Body of pancreas (tissue), 4 donors: ENCODE data around the gene MAGI1. TPM values are rescaled to one million over a fixed set of nuclear protein-coding genes. Genes with fewer than 3 reads are reported as not detected.

Experiments used
- ATAC-seq: fragments of 150-250 bp; one replicate; pipeline ENCODE4 v1.9.1; 2016
- DNase-seq, 4 donors: peaks; one replicate each; pipeline ENCODE4 v3.0.0-alpha.2; 2019
- H3K27ac ChIP-seq, 4 donors: fragments of 200-600 bp; sonication (generic); 1 replicate in 3 of 4; 2 replicates in 1 of 4; pipeline versions ENCODE4 v1.5.1 to v1.6.1; 2016 to 2019; ENCODE audit warnings: mild to moderate bottlenecking in 1 of 4, mixed read lengths in 1 of 4, moderate library complexity in 1 of 4
- H3K27me3 ChIP-seq, 2 donors: fragments of 200-600 bp; sonication (generic); one replicate each; pipeline ENCODE4 v1.6.0; 2016; ENCODE audit warnings: mild to moderate bottlenecking in 1 of 2
- H3K36me3 ChIP-seq, 2 donors: fragments of 200-600 bp; sonication (generic); replicated peaks in 1 of 2; 2 replicates each; pipeline ENCODE4 v1.5.1; 2016; ENCODE audit warnings: low read depth in 2 of 2; ENCODE audit not compliant: insufficient read depth in 1 of 2
- H3K4me1 ChIP-seq: fragments of 200-600 bp; sonication (generic); one replicate; pipeline ENCODE4 v1.6.0; 2016
- H3K4me3 ChIP-seq, 2 donors: fragments of 200-600 bp; sonication (generic); 1 replicate in 1 of 2; 2 replicates in 1 of 2; pipeline ENCODE4 v1.5.1; 2016 to 2019
- H3K9me3 ChIP-seq, 3 donors: fragments of 200-600 bp; sonication (generic); 1 replicate in 2 of 3; 2 replicates in 1 of 3; pipeline ENCODE4 v1.5.1; 2016
- POLR2A ChIP-seq, 3 donors: fragments of 450-650 bp; IDR thresholded peaks; one replicate each; pipeline ENCODE4 v1.6.1; 2016; ENCODE audit warnings: antibody characterized with exemption in 3 of 3, mild to moderate bottlenecking in 2 of 3
- WGBS, 2 donors: methylation state at CpG; one replicate each; pipeline ENCODE4 v1.1.5; 2017; 5-methylcytosine and 5-hydroxymethylcytosine counted together
- intact Hi-C: fragments of 100-400 bp; cut with DNase I; formaldehyde crosslinking; loops from one replicate; pipeline ENCODE4 v1.15.1; 2023
- total RNA-seq, 2 donors: library from RNA; depleted of rRNA; stranded (reverse); fragments of >200 nt; gene quantifications; one replicate each; pipeline ENCODE4 v1.1.0, GENCODE V29; 2016
- TF ChIP-seq, protein P1 (sequence below), 7 experiments: fragments of 450-650 bp in 4 of 7; fragments of 200-600 bp in 3 of 7; sonication (generic) in 3 of 7; IDR thresholded peaks; one replicate each; pipeline ENCODE4 v1.5.1; 2016 to 2019; ENCODE audit warnings: antibody characterized with exemption in 7 of 7

MAGI1 gene
- total RNA-seq, 2 donors from 2014 or later: 44.2 to 63.6 TPM

DNA sequence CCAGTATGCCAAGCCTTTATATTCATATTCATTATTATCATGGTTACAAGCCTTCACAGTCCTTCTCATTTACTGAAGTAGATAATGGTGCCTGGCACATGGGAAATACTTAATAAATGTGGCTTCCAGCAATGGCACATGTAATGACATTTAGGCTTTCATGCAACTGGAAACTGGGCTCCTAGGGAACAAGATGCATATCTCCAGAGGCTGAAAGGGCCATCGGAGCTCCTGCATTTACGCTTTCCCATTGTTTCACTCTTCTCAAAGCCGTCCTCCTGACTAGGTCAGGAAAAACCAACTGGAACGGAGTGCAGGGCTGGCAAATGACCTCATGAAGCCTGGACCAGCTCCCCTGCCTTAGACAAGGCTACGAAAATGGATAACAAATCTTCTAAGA is 474.9 kb downstream of the MAGI1 start:
- H3K9me3 ChIP-seq: no peaks in the 10 kb centered on the region
- H3K4me3 ChIP-seq: no peak overlapping the region
- intact Hi-C loops: no loop called here
- H3K27ac ChIP-seq: no peak overlapping the region
- TF ChIP-seq, protein P1, sequence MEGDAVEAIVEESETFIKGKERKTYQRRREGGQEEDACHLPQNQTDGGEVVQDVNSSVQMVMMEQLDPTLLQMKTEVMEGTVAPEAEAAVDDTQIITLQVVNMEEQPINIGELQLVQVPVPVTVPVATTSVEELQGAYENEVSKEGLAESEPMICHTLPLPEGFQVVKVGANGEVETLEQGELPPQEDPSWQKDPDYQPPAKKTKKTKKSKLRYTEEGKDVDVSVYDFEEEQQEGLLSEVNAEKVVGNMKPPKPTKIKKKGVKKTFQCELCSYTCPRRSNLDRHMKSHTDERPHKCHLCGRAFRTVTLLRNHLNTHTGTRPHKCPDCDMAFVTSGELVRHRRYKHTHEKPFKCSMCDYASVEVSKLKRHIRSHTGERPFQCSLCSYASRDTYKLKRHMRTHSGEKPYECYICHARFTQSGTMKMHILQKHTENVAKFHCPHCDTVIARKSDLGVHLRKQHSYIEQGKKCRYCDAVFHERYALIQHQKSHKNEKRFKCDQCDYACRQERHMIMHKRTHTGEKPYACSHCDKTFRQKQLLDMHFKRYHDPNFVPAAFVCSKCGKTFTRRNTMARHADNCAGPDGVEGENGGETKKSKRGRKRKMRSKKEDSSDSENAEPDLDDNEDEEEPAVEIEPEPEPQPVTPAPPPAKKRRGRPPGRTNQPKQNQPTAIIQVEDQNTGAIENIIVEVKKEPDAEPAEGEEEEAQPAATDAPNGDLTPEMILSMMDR (IDR thresholded peaks at IDR 0.05): no peak
- TF ChIP-seq POLR2A (IDR thresholded peaks at IDR 0.05): no peak
- ATAC-seq (no peak), DNase-seq (no peak)
- no peaks in the 10 kb centered on the region for H3K36me3 ChIP-seq
- H3K27me3 ChIP-seq: no peaks in the 10 kb centered on the region
- 78 to 90% methylated on average over 5 of the region's 5 CpGs for WGBS, 2 donors
- no peaks in the 10 kb centered on the region for H3K4me1 ChIP-seq

- Histone ChIP-seq H3K27ac (no peak overlapping the region), H3K4me3 (no peak overlapping the region), H3K36me3 (no peaks in the 10 kb centered on the region), H3K27me3 (no peaks in the 10 kb centered on the region), H3K4me1 (no peaks in the 10 kb centered on the region), H3K9me3 (no peaks in the 10 kb centered on the region)
- 67 to 72% methylated on average over 2 of the region's 2 CpGs for WGBS, 2 donors
- no peak for TF ChIP-seq POLR2A (IDR thresholded peaks at IDR 0.05)
- TF ChIP-seq, protein P1 (IDR thresholded peaks at IDR 0.05): no peak
- no peak for ATAC-seq
- intact Hi-C loops: no loop called here
- DNase-seq: no peak
Observed at GRCh38 chr3:65562447-65562846, 476.3 kb downstream of the MAGI1 start.

DNA sequence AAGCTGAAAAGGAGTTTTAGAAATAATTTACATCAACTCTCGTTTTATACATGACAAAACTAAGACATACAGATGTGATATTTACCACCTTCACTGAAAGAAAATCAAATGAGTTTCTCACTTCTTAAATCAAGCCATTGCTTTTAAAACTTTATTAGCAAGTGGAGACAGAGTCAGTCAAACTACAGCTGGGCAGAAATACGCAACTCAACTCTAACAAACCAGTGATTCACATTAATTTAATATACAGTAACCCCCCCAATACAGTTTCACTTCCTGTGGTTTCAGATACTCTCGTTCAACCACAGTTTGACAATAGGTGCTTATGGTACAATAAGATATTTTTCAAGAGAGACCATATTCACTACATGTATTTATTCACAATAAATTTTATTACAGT is 477.1 kb downstream of the MAGI1 start:
- TF ChIP-seq, protein P1 (IDR thresholded peaks at IDR 0.05): no peak
- no peak for TF ChIP-seq POLR2A (IDR thresholded peaks at IDR 0.05)
- DNase-seq: no peak
- no peak overlapping the region for H3K4me3 ChIP-seq
- intact Hi-C loops: no loop called here
- H3K36me3 ChIP-seq: no peaks in the 10 kb centered on the region
- no peak for ATAC-seq
- H3K9me3 ChIP-seq: no peaks in the 10 kb centered on the region
- H3K27me3 ChIP-seq: no peaks in the 10 kb centered on the region
- H3K27ac ChIP-seq: no peak overlapping the region
- no peaks in the 10 kb centered on the region for H3K4me1 ChIP-seq
- 77 to 83% methylated on average over 3 of the region's 3 CpGs for WGBS, 2 donors

GRCh38 chr3:65560901-65561300 is 477.8 kb downstream of the MAGI1 start:
- DNase-seq: no peak
- WGBS, 2 donors: 68 to 83% methylated on average over 4 of the region's 4 CpGs
- no peak for ATAC-seq

GRCh38 chr3:65560133-65560532 is 478.6 kb downstream of the MAGI1 start:
- intact Hi-C loops: no loop called here
- Histone ChIP-seq H3K36me3 (no peaks in the 10 kb centered on the region), H3K27me3 (no peaks in the 10 kb centered on the region), H3K27ac (no peak overlapping the region), H3K4me1 (no peaks in the 10 kb centered on the region), H3K9me3 (no peaks in the 10 kb centered on the region), H3K4me3 (no peak overlapping the region)
- WGBS, 2 donors: 90 to 91% methylated on average over 5 of the region's 5 CpGs
- no peak for ATAC-seq
- DNase-seq: no peak
- TF ChIP-seq POLR2A (IDR thresholded peaks at IDR 0.05): no peak
- TF ChIP-seq, protein P1 (IDR thresholded peaks at IDR 0.05): no peak

More at GRCh38 chr3:65560901-65561300, 477.8 kb downstream of the MAGI1 start:
- Histone ChIP-seq H3K4me3 (no peak overlapping the region), H3K27ac (no peak overlapping the region), H3K27me3 (no peaks in the 10 kb centered on the region), H3K4me1 (no peaks in the 10 kb centered on the region), H3K36me3 (no peaks in the 10 kb centered on the region), H3K9me3 (no peaks in the 10 kb centered on the region)
- TF ChIP-seq, protein P1 (IDR thresholded peaks at IDR 0.05): no peak
- TF ChIP-seq POLR2A (IDR thresholded peaks at IDR 0.05): no peak
- intact Hi-C loops: no loop called here
